Measurements from ENCODE around the gene SARDH. TPM values are rescaled to one million over a fixed set of nuclear protein-coding genes. Genes with fewer than 3 reads are reported as not detected.

Gene SARDH
- total RNA-seq, 2 experiments from 2014 or later: 17.7 to 18.5 TPM

GRCh38 chr9:133642708-133643361 is 95.3 kb downstream of the SARDH start:
- ChIA-PET CTCF (no interaction called here), POLR2A (no interaction called here)
- no peak for TF ChIP-seq CTCF (IDR thresholded peaks at IDR 0.05)
- no peaks in the 10 kb centered on the region for H3K36me3 Mint-ChIP-seq (ENCODE audit: low read depth)
- H3K9me3 Mint-ChIP-seq: no peaks in the 10 kb centered on the region
- H3K4me1 Mint-ChIP-seq (ENCODE audit: low read depth): peaks cover 6% of the 10 kb centered on the region
- Histone ChIP-seq H3K9me3 (ENCODE audit: control insufficient read depth in 1 of 2, insufficient read depth in 1 of 2, low read length in 2 of 2) (no peaks in the 10 kb centered on the region), H3K27ac (ENCODE audit: low read depth in 1 of 2, low read length in 2 of 2) (no peak overlapping the region), H3K36me3 (ENCODE audit: insufficient read depth, low read length) (no peaks in the 10 kb centered on the region), H3K27me3 (ENCODE audit: control insufficient read depth in 1 of 2, insufficient read depth in 2 of 2, low read length in 2 of 2) (peaks cover 0 to 2% of the 10 kb centered on the region in 2 experiments), H3K4me3 (ENCODE audit: low read length) (no peak overlapping the region), H3K4me1 (ENCODE audit: insufficient read depth, low read length) (no peaks in the 10 kb centered on the region)
- DNase-seq (no peak), ATAC-seq (ENCODE audit: poor library complexity) (no peak)
- H3K27me3 Mint-ChIP-seq: no peaks in the 10 kb centered on the region
- H3K4me3 Mint-ChIP-seq: no peak overlapping the region
- intact Hi-C loops (cut with DNase I, micrococcal nuclease): no loop called here
- no peak overlapping the region for H3K27ac Mint-ChIP-seq

- TF ChIP-seq CTCF (IDR thresholded peaks at IDR 0.05): no peak
- Mint-ChIP-seq H3K27me3 (no peaks in the 10 kb centered on the region), H3K9me3 (no peaks in the 10 kb centered on the region), H3K4me1 (ENCODE audit: low read depth) (peaks cover under 1% of the 10 kb centered on the region), H3K36me3 (ENCODE audit: low read depth) (no peaks in the 10 kb centered on the region), H3K4me3 (no peak overlapping the region), H3K27ac (no peak overlapping the region)
- intact Hi-C loops (cut with DNase I, micrococcal nuclease): no loop called here
- POLR2A ChIA-PET: no interaction called here
- ATAC-seq (ENCODE audit: poor library complexity) (no peak), DNase-seq (no peak)
- CTCF ChIA-PET: no interaction called here
- Histone ChIP-seq H3K27ac (ENCODE audit: low read depth in 1 of 2, low read length in 2 of 2) (no peak overlapping the region), H3K36me3 (ENCODE audit: insufficient read depth, low read length) (no peaks in the 10 kb centered on the region), H3K27me3 (ENCODE audit: control insufficient read depth in 1 of 2, insufficient read depth in 2 of 2, low read length in 2 of 2) (peaks cover 0 to 2% of the 10 kb centered on the region in 2 experiments), H3K9me3 (ENCODE audit: control insufficient read depth in 1 of 2, insufficient read depth in 1 of 2, low read length in 2 of 2) (no peaks in the 10 kb centered on the region), H3K4me3 (ENCODE audit: low read length) (no peak overlapping the region), H3K4me1 (ENCODE audit: insufficient read depth, low read length) (no peaks in the 10 kb centered on the region)
Observed at GRCh38 chr9:133641861-133642595, 96.1 kb downstream of the SARDH start.

GRCh38 chr9:133641396-133641655 is 96.8 kb downstream of the SARDH start:
- Mint-ChIP-seq H3K9me3 (no peaks in the 10 kb centered on the region), H3K27me3 (no peaks in the 10 kb centered on the region), H3K36me3 (ENCODE audit: low read depth) (no peaks in the 10 kb centered on the region), H3K27ac (no peak overlapping the region), H3K4me3 (no peak overlapping the region), H3K4me1 (ENCODE audit: low read depth) (no peaks in the 10 kb centered on the region)
- no peaks in the 10 kb centered on the region for H3K4me1 ChIP-seq (ENCODE audit: insufficient read depth, low read length)
- ChIA-PET CTCF (no interaction called here), POLR2A (no interaction called here)
- no peaks in the 10 kb centered on the region for H3K9me3 ChIP-seq (ENCODE audit: control insufficient read depth in 1 of 2, insufficient read depth in 1 of 2, low read length in 2 of 2)
- ATAC-seq (ENCODE audit: poor library complexity): no peak
- no peak overlapping the region for H3K27ac ChIP-seq (ENCODE audit: low read depth in 1 of 2, low read length in 2 of 2)
- H3K27me3 ChIP-seq (ENCODE audit: control insufficient read depth in 1 of 2, insufficient read depth in 2 of 2, low read length in 2 of 2): peaks cover 0 to 2% of the 10 kb centered on the region in 2 experiments
- intact Hi-C loops (cut with DNase I, micrococcal nuclease): no loop called here
- H3K4me3 ChIP-seq (ENCODE audit: low read length): no peak overlapping the region
- H3K36me3 ChIP-seq (ENCODE audit: insufficient read depth, low read length): no peaks in the 10 kb centered on the region
- TF ChIP-seq CTCF (IDR thresholded peaks at IDR 0.05): no peak
- no peak for DNase-seq

Data from CD4-positive, alpha-beta T cell (primary cell).